OCI-LY7 (cell line): ENCODE data around the gene AICDA. TPM values are rescaled to one million over a fixed set of nuclear protein-coding genes. Genes with fewer than 3 reads are reported as not detected.

ENCODE experiments used
- BruUV-seq: library from RNA; stranded (reverse); fragments of 400-500 nt; replicated peaks from 2 replicates; lab custom pipeline; 2021; lab: Mats Ljungman, UMichigan
- CTCF ChIA-PET: fragments of 300-600 bp; sonication (Branson Sonifier 250); formaldehyde crosslinking; loops from one replicate; lab custom pipeline; 2022; ENCODE audit warnings: antibody characterized with exemption; ENCODE audit not compliant: unreplicated experiment; lab: Charles Lee
- POLR2A ChIA-PET: fragments of 300-600 bp; sonication (Branson Sonifier 250); formaldehyde crosslinking; loops from one replicate; lab custom pipeline; 2022; ENCODE audit warnings: antibody characterized with exemption; lab: Charles Lee
- DNase-seq: peaks from one replicate; pipeline ENCODE4 v3.0.0-alpha.2; 2015; ENCODE audit warnings: low spot score
- H2AFZ ChIP-seq: fragments of 200-600 bp; sonication (generic), shearing (Covaris generic); 2 replicates; pipeline ENCODE4 v1.6.1; 2014; ENCODE audit warnings: mild to moderate bottlenecking, antibody characterized with exemption, low read length, moderate library complexity
- H3K27ac ChIP-seq: fragments of 200-600 bp; sonication (generic); 2 replicates; pipeline ENCODE4 v1.5.1; 2014; ENCODE audit warnings: mixed run types, low read depth, mild to moderate bottlenecking, moderate library complexity, low read length, inconsistent platforms; ENCODE audit not compliant: poor library complexity, severe bottlenecking
- H3K36me3 ChIP-seq: fragments of 200-600 bp; sonication (generic); 2 replicates; pipeline ENCODE4 v1.6.1; 2014; ENCODE audit warnings: mild to moderate bottlenecking, antibody characterized with exemption, low read length, moderate library complexity, mixed read lengths; ENCODE audit not compliant: insufficient read depth
- H3K4me1 ChIP-seq: fragments of 200-600 bp; sonication (generic); 2 replicates; pipeline ENCODE4 v1.5.1; 2014; ENCODE audit warnings: mild to moderate bottlenecking, low read length; ENCODE audit not compliant: insufficient read depth, poor library complexity, severe bottlenecking
- H3K4me2 ChIP-seq: fragments of 200-600 bp; sonication (generic); 2 replicates; pipeline ENCODE4 v1.6.1; 2014; ENCODE audit warnings: mild to moderate bottlenecking, low read length
- H3K4me3 ChIP-seq: fragments of 200-600 bp; sonication (generic); 2 replicates; pipeline ENCODE4 v1.5.1; 2014; ENCODE audit warnings: mild to moderate bottlenecking, low read depth, low read length; ENCODE audit not compliant: poor library complexity, severe bottlenecking
- H3K79me2 ChIP-seq: fragments of 200-600 bp; sonication (generic); 2 replicates; pipeline ENCODE4 v1.6.1; 2016; ENCODE audit warnings: low read depth, mild to moderate bottlenecking, low read length, moderate library complexity, mixed read lengths; ENCODE audit not compliant: insufficient read depth
- H3K9me2 ChIP-seq: fragments of 200-600 bp; sonication (generic); 2 replicates; pipeline ENCODE4 v1.6.1; 2016; ENCODE audit warnings: mild to moderate bottlenecking, low read length, mixed read lengths; ENCODE audit not compliant: insufficient read depth
- H3K9me3 ChIP-seq: fragments of 200-600 bp; sonication (generic); 2 replicates; pipeline ENCODE4 v1.6.1; 2014; ENCODE audit warnings: mild to moderate bottlenecking, mixed run types, low read length, mixed read lengths
- H4K20me1 ChIP-seq: fragments of 200-600 bp; sonication (generic); 2 replicates; pipeline ENCODE4 v1.6.1; 2014; ENCODE audit warnings: mild to moderate bottlenecking, antibody characterized with exemption, low read length, moderate library complexity, mixed read lengths; ENCODE audit not compliant: insufficient read depth
- CTCF ChIP-seq: fragments of 200-600 bp; sonication (generic); conservative IDR thresholded peaks from 2 replicates; pipeline ENCODE4 v1.5.1; 2014; ENCODE audit warnings: mild to moderate bottlenecking, antibody characterized with exemption, low read length, moderate library complexity, mixed read lengths
- EZH2phosphoT487 ChIP-seq: fragments of 200-600 bp; sonication (generic); IDR thresholded peaks from 2 replicates; pipeline ENCODE4 v1.6.1; 2018; ENCODE audit warnings: low read depth, borderline replicate concordance, mild to moderate bottlenecking, mixed run types, antibody characterized with exemption, low read length, moderate library complexity, mixed read lengths
- intact Hi-C: fragments of 100-400 bp; cut with micrococcal nuclease; formaldehyde crosslinking; loops from one replicate; pipeline ENCODE4 v1.10.0; 2022; ENCODE audit not compliant: unreplicated experiment
- total RNA-seq, 2 experiments: library from RNA; depleted of rRNA in 1 of 2; stranded (reverse); fragments of >200 nt in 1 of 2; shearing (Covaris generic) in 1 of 2; gene quantifications; 2 replicates each; pipeline ENCODE4 v1.2.3, GENCODE V29; 2014 to 2022

The AICDA gene
- total RNA-seq, 2 experiments from 2014 or later, result 32.4 to 38.5 TPM

- Histone ChIP-seq H4K20me1 (no peaks in the 10 kb centered on the region), H3K27ac (no peak overlapping the region), H3K79me2 (no peaks in the 10 kb centered on the region), H3K4me1 (peaks cover 17% of the 10 kb centered on the region), H3K9me3 (no peaks in the 10 kb centered on the region), H2AFZ (no peak overlapping the region; the same call in 1 of the 2 replicates), H3K9me2 (no peaks in the 10 kb centered on the region), H3K36me3 (no peaks in the 10 kb centered on the region), H3K4me2 (no peak overlapping the region), H3K4me3 (no peak overlapping the region)
- intact Hi-C loops, result no loop called here
- no peak for TF ChIP-seq EZH2phosphoT487
- TF ChIP-seq CTCF, result no peak
- POLR2A ChIA-PET, result no interaction called here
- CTCF ChIA-PET, result interaction anchor here (0.7 kb wide), 1 partner anchor 29 kb away, joined by 4 read pairs; the partner anchor contains the start of gene AICDA
- BruUV-seq, result no TSS peak
- DNase-seq, result no peak
Measured at GRCh38 chr12:8584004-8584403, 28.7 kb downstream of the AICDA start.

- BruUV-seq, result no TSS peak
- Histone ChIP-seq H3K4me1 (peaks cover 42% of the 10 kb centered on the region), H2AFZ (no peak overlapping the region; the same call in 1 of the 2 replicates), H3K4me3 (no peak overlapping the region), H3K36me3 (no peaks in the 10 kb centered on the region), H3K79me2 (no peaks in the 10 kb centered on the region), H4K20me1 (no peaks in the 10 kb centered on the region), H3K9me3 (no peaks in the 10 kb centered on the region), H3K9me2 (no peaks in the 10 kb centered on the region), H3K4me2 (no peak overlapping the region), H3K27ac (no peak overlapping the region)
- POLR2A ChIA-PET, result interaction anchor here (0.6 to 7.0 kb wide), 5 partner anchors 12 to 1576 kb away, joined by 3 to 67 read pairs (median 6); partner anchors contain the start of gene AICDA
- intact Hi-C loops, result no loop called here
- TF ChIP-seq EZH2phosphoT487 (no peak), CTCF (no peak)
- DNase-seq, result no peak
- CTCF ChIA-PET, result no interaction called here
Measured at GRCh38 chr12:8581098-8581784, 31.4 kb downstream of the AICDA start.

- intact Hi-C loops, result loop anchor here (2.0 kb wide), 1 partner anchor 33 kb away; no protein-coding TSS in a partner anchor
- ChIA-PET CTCF (interaction anchor here (0.6 to 1.4 kb wide), 5 partner anchors 13 to 524 kb away, joined by 3 to 12 read pairs (median 4); partner anchors contain the start of gene AICDA), POLR2A (interaction anchor here (0.6 to 7.0 kb wide), 17 partner anchors 9 to 306 kb away, joined by 3 to 67 read pairs (median 4); partner anchors contain the start of genes AICDA and CLEC4E)
- no TSS peak for BruUV-seq
- peak overlapping the region; percentile 75 for H3K27ac ChIP-seq
- DNase-seq, result peak; percentile 49
- peaks cover 37% of the 10 kb centered on the region for H3K4me1 ChIP-seq
- peak overlapping the region; percentile 60 for H3K4me2 ChIP-seq
- no peaks in the 10 kb centered on the region for H3K79me2 ChIP-seq
- no peaks in the 10 kb centered on the region for H3K36me3 ChIP-seq
- no peaks in the 10 kb centered on the region for H4K20me1 ChIP-seq
- TF ChIP-seq CTCF (peak; percentile 70), EZH2phosphoT487 (no peak)
- H3K4me3 ChIP-seq, result peak overlapping the region; percentile 28
- H2AFZ ChIP-seq, result peak overlapping the region; percentile 98
- H3K9me3 ChIP-seq, result no peaks in the 10 kb centered on the region
- H3K9me2 ChIP-seq, result no peaks in the 10 kb centered on the region
Measured at GRCh38 chr12:8577879-8578278, 34.8 kb downstream of the AICDA start.
